ENCODE data around the gene GABRA5.

The GABRA5 gene

GRCh38 chr15:26954403-26954802, 87.5 kb downstream of the GABRA5 start:
- H3K9ac ChIP-seq (ENCODE audit: low read length): no peak overlapping the region
- no peaks in the 10 kb centered on the region for H3K36me3 ChIP-seq (replicated peaks; ENCODE audit: low read depth, low read length)
- H3K27ac ChIP-seq (ENCODE audit: low read length): no peak overlapping the region
- H3K9me3 ChIP-seq (ENCODE audit: insufficient read depth, low read length): no peaks in the 10 kb centered on the region
- H3K4me2 ChIP-seq (ENCODE audit: low read length): no peak overlapping the region
- no peak overlapping the region for H2AFZ ChIP-seq (ENCODE audit: low read depth, low read length)
- TF ChIP-seq CTCF (IDR thresholded peaks at IDR 0.05; ENCODE audit: low read depth, low read length) (no peak), EZH2phosphoT487 (IDR thresholded peaks at IDR 0.05; ENCODE audit: low read depth) (no peak)
- no peaks in the 10 kb centered on the region for H3K27me3 ChIP-seq (ENCODE audit: low read depth, low read length)
- H3K79me2 ChIP-seq (ENCODE audit: low read length): no peaks in the 10 kb centered on the region
- H4K20me1 ChIP-seq (ENCODE audit: insufficient read depth, low read length): no peaks in the 10 kb centered on the region
- H3K4me3 ChIP-seq (ENCODE audit: low read length): no peak overlapping the region
- H3K4me1 ChIP-seq (ENCODE audit: low read length): no peaks in the 10 kb centered on the region

GRCh38 chr15:26967719-26968269, 100.9 kb downstream of the GABRA5 start:
- Histone ChIP-seq H4K20me1 (ENCODE audit: insufficient read depth, low read length) (no peaks in the 10 kb centered on the region), H3K9me3 (ENCODE audit: insufficient read depth, low read length) (no peaks in the 10 kb centered on the region), H3K4me2 (ENCODE audit: low read length) (no peak overlapping the region), H3K9ac (ENCODE audit: low read length) (no peak overlapping the region), H3K27me3 (ENCODE audit: low read depth, low read length) (no peaks in the 10 kb centered on the region), H3K4me3 (ENCODE audit: low read length) (no peak overlapping the region), H3K79me2 (ENCODE audit: low read length) (no peaks in the 10 kb centered on the region), H3K4me1 (ENCODE audit: low read length) (no peaks in the 10 kb centered on the region), H3K27ac (ENCODE audit: low read length) (no peak overlapping the region), H2AFZ (ENCODE audit: low read depth, low read length) (no peak overlapping the region), H3K36me3 (replicated peaks; ENCODE audit: low read depth, low read length) (no peaks in the 10 kb centered on the region)
- TF ChIP-seq EZH2phosphoT487 (IDR thresholded peaks at IDR 0.05; ENCODE audit: low read depth) (no peak), CTCF (IDR thresholded peaks at IDR 0.05; ENCODE audit: low read depth, low read length) (no peak)

DNA sequence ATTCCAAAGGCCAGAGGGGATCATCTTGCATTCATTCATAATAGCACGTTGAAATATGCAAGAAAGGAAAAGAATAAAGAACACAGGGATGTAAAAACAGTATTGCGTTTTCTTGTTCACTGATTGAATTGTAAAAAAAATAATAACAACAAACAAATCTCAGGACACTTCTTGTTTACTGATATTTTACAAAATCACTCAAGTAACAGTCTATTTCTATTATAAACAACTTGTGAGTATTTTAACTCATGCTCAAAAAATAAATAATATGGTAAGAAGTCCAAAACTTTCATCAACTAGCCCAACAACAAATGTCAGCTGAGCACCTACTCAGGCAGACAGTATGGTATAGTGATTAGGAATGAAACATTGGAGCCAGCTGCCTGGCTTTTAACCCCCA, 101.9 kb downstream of the GABRA5 start:
- H3K27me3 ChIP-seq (ENCODE audit: low read depth, low read length): no peaks in the 10 kb centered on the region

GRCh38 chr15:26970712-26971210, 103.9 kb downstream of the GABRA5 start, which contains the start of gene GABRG3:
GABRG3 (plus strand) TSS chr15:26971181.
- Histone ChIP-seq H3K27ac (ENCODE audit: low read length) (no peak within 1 kb of the TSS), H3K4me1 (ENCODE audit: low read length) (no peaks in the 10 kb centered on the region), H2AFZ (ENCODE audit: low read depth, low read length) (no peak within 1 kb of the TSS), H3K27me3 (ENCODE audit: low read depth, low read length) (no peaks in the 10 kb centered on the region), H4K20me1 (ENCODE audit: insufficient read depth, low read length) (no peaks in the 10 kb centered on the region), H3K4me3 (ENCODE audit: low read length) (no peak within 1 kb of the TSS), H3K9ac (ENCODE audit: low read length) (no peak within 1 kb of the TSS), H3K4me2 (ENCODE audit: low read length) (no peak within 1 kb of the TSS), H3K36me3 (replicated peaks; ENCODE audit: low read depth, low read length) (no peaks in the 10 kb centered on the region), H3K9me3 (ENCODE audit: insufficient read depth, low read length) (no peaks in the 10 kb centered on the region), H3K79me2 (ENCODE audit: low read length) (no peaks in the 10 kb centered on the region)
- TF ChIP-seq CTCF (IDR thresholded peaks at IDR 0.05; ENCODE audit: low read depth, low read length): no peak
- TF ChIP-seq EZH2phosphoT487 (IDR thresholded peaks at IDR 0.05; ENCODE audit: low read depth): no peak

More for the DNA sequence above, 101.9 kb downstream of the GABRA5 start:
- H3K27ac ChIP-seq (ENCODE audit: low read length): no peak overlapping the region
- no peak overlapping the region for H3K4me3 ChIP-seq (ENCODE audit: low read length)
- no peaks in the 10 kb centered on the region for H3K36me3 ChIP-seq (replicated peaks; ENCODE audit: low read depth, low read length)
- TF ChIP-seq CTCF (IDR thresholded peaks at IDR 0.05; ENCODE audit: low read depth, low read length) (no peak), EZH2phosphoT487 (IDR thresholded peaks at IDR 0.05; ENCODE audit: low read depth) (no peak)
- H3K9me3 ChIP-seq (ENCODE audit: insufficient read depth, low read length): no peaks in the 10 kb centered on the region
- H3K9ac ChIP-seq (ENCODE audit: low read length): no peak overlapping the region
- no peaks in the 10 kb centered on the region for H4K20me1 ChIP-seq (ENCODE audit: insufficient read depth, low read length)
- no peaks in the 10 kb centered on the region for H3K79me2 ChIP-seq (ENCODE audit: low read length)
- no peaks in the 10 kb centered on the region for H3K4me1 ChIP-seq (ENCODE audit: low read length)
- no peak overlapping the region for H3K4me2 ChIP-seq (ENCODE audit: low read length)
- no peak overlapping the region for H2AFZ ChIP-seq (ENCODE audit: low read depth, low read length)

All from OCI-LY3 (cell line).